NB4 (cell line): ENCODE measurements around the gene DERL2.

Source experiments
- DNase-seq: peaks from one replicate; pipeline ENCODE4 v3.0.0; 2010; ENCODE audit warnings: low read depth
- H3K4me3 ChIP-seq: one replicate; pipeline ENCODE4 v1.5.1; 2011; ENCODE audit warnings: mild to moderate bottlenecking, low read depth, low read length, moderate library complexity
- MYC ChIP-seq: IDR thresholded peaks from 2 replicates; pipeline ENCODE4 v1.6.1; 2011; ENCODE audit warnings: low read depth, low read length
- POLR2A ChIP-seq: IDR thresholded peaks from 2 replicates; pipeline ENCODE4 v1.6.1; 2011; ENCODE audit warnings: mild to moderate bottlenecking; ENCODE audit not compliant: insufficient read length; ENCODE audit errors: extremely low read depth
- TF ChIP-seq, protein P1 (sequence below): IDR thresholded peaks from 2 replicates; pipeline ENCODE4 v1.6.1; 2011; ENCODE audit warnings: low read depth, low read length
- TF ChIP-seq, protein P2 (sequence below): IDR thresholded peaks from one replicate; pipeline ENCODE4 v1.5.1; 2012; ENCODE audit warnings: low read depth, low read length

Gene DERL2

DNA sequence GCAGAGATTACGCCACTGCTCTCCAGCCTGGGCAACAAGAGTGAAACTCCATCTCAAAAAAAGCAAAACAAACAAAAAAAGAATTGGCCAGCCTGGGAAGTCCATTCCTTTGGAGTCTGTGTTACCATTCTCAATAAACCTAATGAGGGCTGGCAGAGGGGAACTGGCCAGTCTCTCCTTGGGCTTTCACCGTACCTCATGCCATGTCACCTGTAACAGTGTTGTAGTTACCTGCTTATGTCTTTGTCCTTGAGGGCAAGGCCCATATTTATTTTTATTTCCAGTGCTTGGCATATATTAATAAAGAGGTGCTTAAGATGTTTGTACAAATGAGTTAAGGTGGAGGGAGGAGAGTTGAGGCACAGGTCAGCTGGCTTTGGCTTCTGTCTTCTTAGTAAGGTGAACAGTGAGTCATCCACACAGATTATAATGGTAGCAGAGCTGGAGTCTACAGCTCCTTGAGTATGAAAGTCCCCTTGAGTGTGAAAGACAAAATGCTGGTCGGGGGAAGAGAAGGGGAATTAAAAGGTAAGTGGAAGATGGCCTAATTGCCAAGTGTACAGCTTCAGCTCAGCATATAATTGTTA is 55.5 kb downstream of the DERL2 start:
- no peak for DNase-seq
- TF ChIP-seq, protein P1, sequence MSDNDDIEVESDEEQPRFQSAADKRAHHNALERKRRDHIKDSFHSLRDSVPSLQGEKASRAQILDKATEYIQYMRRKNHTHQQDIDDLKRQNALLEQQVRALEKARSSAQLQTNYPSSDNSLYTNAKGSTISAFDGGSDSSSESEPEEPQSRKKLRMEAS = no peak
- no peak for TF ChIP-seq MYC
- TF ChIP-seq, protein P2, sequence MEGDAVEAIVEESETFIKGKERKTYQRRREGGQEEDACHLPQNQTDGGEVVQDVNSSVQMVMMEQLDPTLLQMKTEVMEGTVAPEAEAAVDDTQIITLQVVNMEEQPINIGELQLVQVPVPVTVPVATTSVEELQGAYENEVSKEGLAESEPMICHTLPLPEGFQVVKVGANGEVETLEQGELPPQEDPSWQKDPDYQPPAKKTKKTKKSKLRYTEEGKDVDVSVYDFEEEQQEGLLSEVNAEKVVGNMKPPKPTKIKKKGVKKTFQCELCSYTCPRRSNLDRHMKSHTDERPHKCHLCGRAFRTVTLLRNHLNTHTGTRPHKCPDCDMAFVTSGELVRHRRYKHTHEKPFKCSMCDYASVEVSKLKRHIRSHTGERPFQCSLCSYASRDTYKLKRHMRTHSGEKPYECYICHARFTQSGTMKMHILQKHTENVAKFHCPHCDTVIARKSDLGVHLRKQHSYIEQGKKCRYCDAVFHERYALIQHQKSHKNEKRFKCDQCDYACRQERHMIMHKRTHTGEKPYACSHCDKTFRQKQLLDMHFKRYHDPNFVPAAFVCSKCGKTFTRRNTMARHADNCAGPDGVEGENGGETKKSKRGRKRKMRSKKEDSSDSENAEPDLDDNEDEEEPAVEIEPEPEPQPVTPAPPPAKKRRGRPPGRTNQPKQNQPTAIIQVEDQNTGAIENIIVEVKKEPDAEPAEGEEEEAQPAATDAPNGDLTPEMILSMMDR = no peak
- no peak for TF ChIP-seq POLR2A
- no peak overlapping the region for H3K4me3 ChIP-seq

GRCh38 chr17:5429191-5429887 is 56.6 kb downstream of the DERL2 start:
- TF ChIP-seq POLR2A (no peak), MYC (no peak)
- TF ChIP-seq, protein P2 = no peak
- TF ChIP-seq, protein P1 = no peak
- H3K4me3 ChIP-seq = no peak overlapping the region
- DNase-seq = no peak

DNA sequence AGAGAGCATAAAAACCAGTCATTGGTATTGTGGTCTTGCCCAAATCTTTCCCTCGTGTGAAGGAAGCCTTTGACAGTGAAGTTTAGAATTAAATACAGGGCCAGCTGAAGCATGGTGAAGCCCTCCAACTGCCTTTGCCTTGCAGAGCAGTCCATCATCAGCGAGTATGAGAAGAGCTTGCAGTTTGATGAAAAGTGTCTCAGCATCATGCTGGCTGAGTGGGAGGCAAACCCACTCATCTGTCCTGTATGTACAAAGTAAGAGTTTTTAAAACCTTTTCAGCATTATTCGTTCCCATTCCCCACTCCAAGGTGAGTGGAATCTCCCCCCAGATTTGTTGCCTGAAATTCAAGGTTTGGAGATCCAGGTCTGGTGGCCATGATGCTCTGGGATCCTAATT is 60.2 kb downstream of the DERL2 start:
- no peak overlapping the region for H3K4me3 ChIP-seq
- TF ChIP-seq, protein P2 = no peak
- TF ChIP-seq POLR2A (no peak), MYC (no peak)
- TF ChIP-seq, protein P1 = no peak
- no peak for DNase-seq

- no peak for DNase-seq
- H3K4me3 ChIP-seq = no peak overlapping the region
- no peak for TF ChIP-seq MYC
- TF ChIP-seq, protein P1 = no peak
- TF ChIP-seq POLR2A = no peak
- TF ChIP-seq, protein P2 = no peak
These were observed 61.1 kb downstream of the DERL2 start for GRCh38 chr17:5424909-5425308.

- H3K4me3 ChIP-seq = no peak overlapping the region
- TF ChIP-seq, protein P1 = no peak
- TF ChIP-seq, protein P2 = no peak
- TF ChIP-seq MYC (no peak), POLR2A (no peak)
- no peak for DNase-seq
These were observed 63.5 kb downstream of the DERL2 start for GRCh38 chr17:5422505-5422904.
